GM19240 (cell line): Measurements from ENCODE around the gene CAMKK1.
"Not testable (repeated sequence)": the region's sequence is repeated elsewhere in the genome, so short reads cannot be mapped to it uniquely, and the experiment has no call there.

Experiments
- DNase-seq: peaks from one replicate; pipeline ENCODE4 v3.0.0; 2011; ENCODE audit warnings: low spot score; ENCODE audit not compliant: insufficient read length

Gene CAMKK1

GRCh38 chr17:3879591-3880417 is 13.0 kb downstream of the CAMKK1 start:
- DNase-seq = no peak

- DNase-seq = no peak
Measured at GRCh38 chr17:3879186-3879585, 13.7 kb downstream of the CAMKK1 start.

- no peak for DNase-seq
Measured at GRCh38 chr17:3877220-3877619, 15.6 kb downstream of the CAMKK1 start.

DNA sequence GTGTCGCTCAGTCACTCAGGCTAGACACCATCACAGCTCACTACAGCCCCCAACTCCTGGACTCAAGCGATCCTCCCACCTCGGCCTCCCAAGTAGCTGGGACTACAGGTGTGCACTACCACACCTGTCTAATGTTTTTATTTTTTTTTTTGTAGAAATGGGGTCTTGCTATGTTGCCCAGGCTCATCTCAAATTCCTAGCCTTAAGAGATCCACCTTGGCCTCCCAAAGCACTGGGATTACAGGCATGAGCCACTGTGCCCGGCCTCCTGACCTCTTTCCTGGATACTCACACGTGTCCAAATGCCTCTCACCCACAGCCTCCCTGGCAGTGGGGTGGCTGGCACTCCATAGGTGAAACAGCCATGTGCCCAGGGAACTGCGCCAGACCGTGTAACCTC is 17.5 kb downstream of the CAMKK1 start:
- no peak for DNase-seq

GRCh38 chr17:3873862-3874261 is 19.0 kb downstream of the CAMKK1 start:
- no peak for DNase-seq

GRCh38 chr17:3870871-3871306 is 22.0 kb downstream of the CAMKK1 start:
- peak; percentile 45 for DNase-seq

GRCh38 chr17:3867606-3868005 is 25.2 kb downstream of the CAMKK1 start:
- DNase-seq = no peak

DNA sequence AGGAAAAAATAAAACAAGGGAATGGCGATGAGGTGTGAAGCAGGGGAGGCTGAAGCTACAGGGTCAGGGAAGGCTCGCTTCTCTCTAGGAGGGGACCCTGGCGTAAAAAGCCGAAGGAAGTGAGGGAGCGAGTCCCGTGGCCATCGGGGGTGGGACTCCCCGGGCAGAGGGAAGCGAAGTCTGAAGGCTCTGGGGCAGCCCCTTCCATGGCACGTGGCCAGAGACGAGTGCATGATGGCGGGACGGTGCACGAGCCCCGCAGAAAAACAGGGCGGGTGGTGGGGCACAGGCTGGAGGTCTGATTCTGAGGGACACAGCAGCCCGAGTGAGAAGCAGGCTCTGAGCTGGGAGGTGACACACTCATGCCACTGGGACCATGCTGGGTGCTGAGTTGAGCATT is 25.7 kb downstream of the CAMKK1 start:
- no peak for DNase-seq

- no peak for DNase-seq
Measured at GRCh38 chr17:3866276-3866675, 26.6 kb downstream of the CAMKK1 start.

DNA sequence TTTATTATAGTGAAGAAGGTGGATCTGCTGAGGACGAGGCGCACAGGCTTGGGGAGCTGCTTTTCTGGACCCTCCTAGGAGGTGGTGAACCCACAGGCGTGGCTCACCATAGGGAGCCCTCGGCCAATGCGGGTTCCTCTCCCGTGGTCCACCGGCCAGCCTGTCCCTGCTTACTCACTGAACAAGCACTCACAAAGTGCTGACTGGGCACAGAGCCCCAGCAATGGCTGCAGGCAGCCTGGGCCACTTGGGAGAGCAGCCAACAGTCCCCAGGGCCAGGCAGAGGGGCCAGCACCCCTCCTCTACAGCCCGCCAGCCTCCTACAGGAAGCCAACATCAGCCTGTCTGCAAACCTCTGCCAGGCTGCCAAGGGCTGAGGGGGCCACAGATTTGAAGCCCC is 27.7 kb downstream of the CAMKK1 start:
- DNase-seq = no peak

DNA sequence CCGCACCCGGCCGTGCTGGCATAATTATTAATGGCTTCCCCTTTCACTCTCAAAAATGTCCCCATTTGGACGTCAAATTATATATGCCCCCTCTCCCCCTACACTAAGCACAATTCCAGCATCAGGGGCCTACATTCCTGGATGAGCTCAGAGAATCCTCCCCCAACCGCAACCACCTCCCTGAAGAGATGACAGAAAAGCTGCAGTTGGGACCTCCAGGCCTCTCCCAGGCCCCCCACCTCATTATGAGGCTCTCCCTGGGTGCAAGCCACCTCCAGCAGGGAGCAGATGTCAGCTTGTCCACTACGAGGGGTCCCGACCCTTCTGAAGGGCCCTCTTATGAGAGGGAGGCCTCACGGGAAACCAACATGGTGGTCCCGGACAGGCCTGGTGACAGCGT is 28.3 kb downstream of the CAMKK1 start:
- DNase-seq = no peak

GRCh38 chr17:3861761-3862681 is 30.8 kb downstream of the CAMKK1 start:
- no peak for DNase-seq

DNA sequence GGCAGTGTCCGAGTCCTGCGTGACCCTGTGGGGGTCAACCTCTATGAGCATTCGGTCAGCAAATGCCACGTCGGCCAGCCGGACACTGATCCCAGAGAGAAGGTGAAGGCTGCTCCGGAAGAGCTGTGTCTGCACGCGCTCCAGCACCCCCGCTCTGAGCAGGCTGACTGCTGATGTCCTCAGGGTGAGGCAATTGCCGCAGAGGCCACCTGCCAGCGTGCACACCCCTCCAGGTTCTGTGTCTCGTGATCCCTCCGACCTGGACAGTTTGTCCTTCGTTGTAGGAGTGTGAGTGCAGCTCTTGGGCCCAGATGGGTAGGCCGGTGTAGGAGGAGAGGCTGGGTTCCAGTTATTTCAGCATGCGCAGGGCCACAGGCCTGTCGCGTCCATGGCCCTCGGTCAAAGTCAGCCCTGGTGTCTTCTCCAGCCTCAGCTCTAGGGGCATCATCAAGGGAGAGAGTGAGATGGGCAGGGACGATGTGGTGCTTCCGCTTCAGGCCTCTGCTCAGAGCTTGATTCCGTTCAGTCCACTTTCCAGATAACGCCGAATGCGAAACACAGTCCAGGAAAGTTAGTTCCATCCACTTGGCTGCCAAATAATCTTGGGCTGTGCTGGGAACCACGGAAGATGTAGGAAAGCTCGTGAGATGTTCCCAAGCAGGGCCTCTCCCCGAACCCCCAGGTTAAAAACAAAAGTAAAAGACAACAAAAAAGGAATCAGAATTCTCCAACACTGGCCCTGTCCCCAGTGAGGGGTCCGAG is 31.7 kb downstream of the CAMKK1 start:
- no peak for DNase-seq

DNA sequence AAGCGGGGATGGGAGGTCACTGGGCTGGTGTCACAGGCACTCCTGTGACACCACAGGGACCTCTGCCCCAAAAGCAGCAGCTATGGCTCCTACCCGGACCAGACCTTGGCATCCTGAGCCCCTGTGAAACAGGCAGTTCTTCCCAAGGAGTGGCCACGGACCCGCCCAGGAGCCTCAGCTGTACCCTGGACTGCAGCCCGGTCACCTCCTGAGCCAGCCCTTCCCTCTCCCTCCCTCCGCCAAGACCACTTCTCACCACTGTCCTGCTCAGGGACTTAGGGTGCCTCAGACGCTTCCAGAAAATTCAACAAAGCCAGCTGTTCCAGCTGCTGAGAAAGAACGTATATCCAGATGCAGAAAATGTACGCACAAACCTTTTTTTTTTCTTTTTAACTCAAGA is 32.9 kb downstream of the CAMKK1 start:
- no peak for DNase-seq

DNA sequence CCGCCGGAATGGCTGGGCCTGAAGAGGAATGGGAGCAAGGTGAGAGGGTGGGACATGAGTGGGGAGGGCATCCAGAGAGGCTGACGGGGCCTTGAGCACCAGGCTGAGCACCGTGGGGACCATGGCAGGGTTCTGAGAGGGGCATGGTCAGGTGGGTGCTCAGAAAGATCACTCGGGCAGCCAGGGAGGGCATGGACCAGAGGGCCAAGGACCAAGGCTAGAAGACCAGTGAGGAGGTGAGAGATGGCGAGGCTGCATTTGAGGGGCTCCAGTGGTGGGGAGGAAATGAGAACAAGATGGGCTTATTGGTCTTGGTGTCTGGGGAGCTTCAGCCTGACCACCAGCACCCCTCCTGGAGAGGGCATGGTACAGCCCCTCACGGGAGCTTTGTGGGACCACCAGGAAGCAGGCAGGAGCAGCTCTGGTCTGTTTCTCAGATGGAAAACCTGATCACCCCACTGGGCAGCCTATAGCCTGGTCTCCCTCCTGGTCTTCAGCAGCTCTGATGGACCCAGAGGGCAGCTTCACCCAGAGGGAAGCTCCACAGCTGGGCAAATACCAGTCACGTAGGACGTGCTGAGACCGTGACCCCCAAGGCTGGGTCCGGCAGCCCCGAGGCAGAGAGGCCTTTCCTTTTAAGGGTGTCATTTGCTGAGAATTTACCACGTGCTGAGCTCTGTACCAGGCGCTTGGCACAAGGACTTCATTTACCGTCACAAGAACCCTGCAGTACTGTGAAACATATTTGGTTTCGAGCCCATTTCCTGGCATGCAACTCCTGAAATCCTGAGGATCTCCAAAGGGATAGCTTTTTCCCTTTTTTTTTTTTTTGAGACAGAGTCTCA is 35.4 kb downstream of the CAMKK1 start:
- no peak for DNase-seq

DNA sequence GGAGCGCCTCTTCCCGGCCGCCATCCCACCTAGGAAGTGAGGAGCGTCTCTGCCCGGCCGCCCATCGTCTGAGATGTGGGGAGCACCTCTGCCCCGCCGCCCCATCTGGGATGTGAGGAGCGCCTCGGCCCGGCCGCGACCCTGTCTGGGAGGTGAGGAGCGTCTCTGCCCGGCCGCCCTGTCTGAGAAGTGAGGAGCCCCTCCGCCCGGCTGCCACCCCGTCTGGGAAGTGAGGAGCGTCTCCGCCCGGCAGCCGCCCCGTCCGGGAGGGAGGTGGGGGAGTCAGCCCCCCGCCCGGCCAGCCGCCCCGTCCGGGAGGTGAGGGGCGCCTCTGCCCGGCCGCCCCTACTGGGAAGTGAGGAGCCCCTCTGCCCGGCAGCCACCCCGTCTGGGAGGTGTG is 38.6 kb downstream of the CAMKK1 start:
- not testable (repeated sequence) for DNase-seq

DNA sequence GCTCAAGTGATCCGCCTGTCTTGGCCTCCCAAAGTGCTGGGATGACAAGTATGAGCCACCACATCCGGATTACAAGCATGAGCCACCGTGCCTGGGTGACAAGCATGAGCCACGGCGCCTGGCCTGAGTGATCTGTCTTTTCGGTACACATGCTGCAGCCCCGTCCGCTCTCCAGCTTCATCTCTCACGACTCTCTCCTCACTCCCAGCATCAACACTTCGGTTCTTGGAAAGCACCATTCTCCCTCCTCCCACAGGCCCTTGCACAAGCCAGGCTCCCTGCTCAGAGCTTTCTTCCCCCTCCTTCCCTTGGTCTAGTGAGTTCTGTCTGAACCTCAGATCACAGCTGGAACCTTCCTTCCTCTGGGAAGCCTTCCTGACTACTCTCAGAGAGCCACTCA is 40.3 kb downstream of the CAMKK1 start:
- no peak for DNase-seq

- DNase-seq = no peak
Measured at GRCh38 chr17:3851461-3852100, 41.3 kb downstream of the CAMKK1 start.

- DNase-seq = no peak
Measured at GRCh38 chr17:3848229-3848835, 44.5 kb downstream of the CAMKK1 start.

DNA sequence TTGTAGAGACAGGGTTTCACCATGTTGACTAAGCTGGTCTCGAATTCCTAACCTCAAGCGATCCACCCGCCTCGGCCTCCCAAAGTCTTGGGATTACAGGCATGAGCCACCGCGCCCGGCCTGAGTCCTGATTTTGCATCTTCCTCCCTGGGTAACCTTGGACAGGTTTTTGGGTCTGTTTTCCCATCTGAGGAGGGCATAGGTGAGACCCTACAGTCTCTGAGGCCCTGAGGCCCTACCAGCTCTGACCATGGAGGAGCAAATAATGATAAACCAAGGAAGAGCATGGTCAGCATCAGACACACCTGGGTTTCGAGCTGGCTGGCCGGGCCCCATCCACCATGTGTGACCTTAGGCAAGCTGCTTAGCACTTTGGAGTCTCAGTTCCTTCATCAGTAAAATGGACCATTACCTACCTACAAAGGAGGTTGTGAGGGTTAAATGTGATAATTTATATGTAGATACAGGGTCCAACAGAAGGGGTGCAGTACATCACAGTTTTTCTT is 45.6 kb downstream of the CAMKK1 start:
- DNase-seq = no peak
